ENCODE measurements around the gene ACER3. TPM values are rescaled to one million over a fixed set of nuclear protein-coding genes. Genes with fewer than 3 reads are reported as not detected.

The ACER3 gene
- polyA plus RNA-seq, 1 donor from 2014 or later, result 14.9 TPM

- H3K4me3 ChIP-seq (ENCODE audit: low read length), result peak overlapping the region; percentile 87
- H3K9me3 ChIP-seq (ENCODE audit: low read length), result no peaks in the 10 kb centered on the region
- H3K79me2 ChIP-seq (replicated peaks; ENCODE audit: insufficient read depth, low read length), result no peaks in the 10 kb centered on the region
- no peaks in the 10 kb centered on the region for H4K20me1 ChIP-seq (ENCODE audit: insufficient read depth)
- peak overlapping the region; percentile 73 for H3K4me2 ChIP-seq (ENCODE audit: low read length)
- H3K27ac ChIP-seq (ENCODE audit: low read length), result no peak overlapping the region
- H3K36me3 ChIP-seq (ENCODE audit: insufficient read depth, low read length), result no peaks in the 10 kb centered on the region
- H3K27me3 ChIP-seq (ENCODE audit: insufficient read depth, low read depth, low read length), result no peaks in the 10 kb centered on the region
- H2AFZ ChIP-seq (ENCODE audit: low read depth, low read length), result no peak overlapping the region
- H3K9me2 ChIP-seq (ENCODE audit: insufficient read depth, low read length), result no peaks in the 10 kb centered on the region
- H3K9ac ChIP-seq (ENCODE audit: low read length), result peak overlapping the region; percentile 78
- TF ChIP-seq MXI1 (conservative IDR thresholded peaks at IDR 0.05; ENCODE audit: poor library complexity, severe bottlenecking) (no peak), EP300 (conservative IDR thresholded peaks at IDR 0.05; ENCODE audit: poor library complexity, severe bottlenecking) (no peak), TAF1 (IDR thresholded peaks at IDR 0.05; ENCODE audit: low read depth) (no peak), REST (IDR thresholded peaks at IDR 0.05; ENCODE audit: borderline replicate concordance) (no peak), EZH2 (IDR thresholded peaks at IDR 0.05; ENCODE audit: borderline replicate concordance, insufficient read depth, low read length, poor library complexity, severe bottlenecking) (no peak), POLR2AphosphoS5 (IDR thresholded peaks at IDR 0.05) (no peak)
- H3F3A ChIP-seq (ENCODE audit: insufficient read depth, low read length, poor library complexity, severe bottlenecking), result no peaks in the 10 kb centered on the region
These were observed 207.2 kb downstream of the ACER3 start for GRCh38 chr11:77067861-77068443.

- Histone ChIP-seq H3F3A (ENCODE audit: insufficient read depth, low read length, poor library complexity, severe bottlenecking) (no peaks in the 10 kb centered on the region), H4K20me1 (ENCODE audit: insufficient read depth) (no peaks in the 10 kb centered on the region), H3K9ac (ENCODE audit: low read length) (peak overlapping the region; percentile 9), H2AFZ (ENCODE audit: low read depth, low read length) (no peak overlapping the region), H3K9me2 (ENCODE audit: insufficient read depth, low read length) (no peaks in the 10 kb centered on the region), H3K36me3 (ENCODE audit: insufficient read depth, low read length) (no peaks in the 10 kb centered on the region), H3K4me3 (ENCODE audit: low read length) (peak overlapping the region; percentile 87), H3K4me2 (ENCODE audit: low read length) (peak overlapping the region; percentile 73), H3K9me3 (ENCODE audit: low read length) (no peaks in the 10 kb centered on the region), H3K27ac (ENCODE audit: low read length) (no peak overlapping the region), H3K79me2 (replicated peaks; ENCODE audit: insufficient read depth, low read length) (no peaks in the 10 kb centered on the region), H3K27me3 (ENCODE audit: insufficient read depth, low read depth, low read length) (no peaks in the 10 kb centered on the region)
- TF ChIP-seq POLR2AphosphoS5 (IDR thresholded peaks at IDR 0.05), result no peak
- TF ChIP-seq MXI1 (conservative IDR thresholded peaks at IDR 0.05; ENCODE audit: poor library complexity, severe bottlenecking), result no peak
- TF ChIP-seq RAD21 (conservative IDR thresholded peaks at IDR 0.05), result no peak
- TF ChIP-seq EZH2 (IDR thresholded peaks at IDR 0.05; ENCODE audit: borderline replicate concordance, insufficient read depth, low read length, poor library complexity, severe bottlenecking), result no peak
- no peak for TF ChIP-seq REST (IDR thresholded peaks at IDR 0.05; ENCODE audit: borderline replicate concordance)
- TF ChIP-seq TAF1 (IDR thresholded peaks at IDR 0.05; ENCODE audit: low read depth), result no peak
- TF ChIP-seq EP300 (conservative IDR thresholded peaks at IDR 0.05; ENCODE audit: poor library complexity, severe bottlenecking), result no peak
- no peak for TF ChIP-seq CTCF (IDR thresholded peaks at IDR 0.05; ENCODE audit: poor library complexity, severe bottlenecking)
- TF ChIP-seq SMC3 (conservative IDR thresholded peaks at IDR 0.05; ENCODE audit: poor library complexity), result no peak
These were observed 208.0 kb downstream of the ACER3 start for GRCh38 chr11:77068457-77069335.
